Stimulated activated CD8-positive, alpha-beta memory T cell treated with anti-CD3 and anti-CD28 coated beads, Interleukin-4, amount 100 ng/mL, for 4 hours (primary cell): Measurements from ENCODE around the gene SLC8A3.

Experiments used
- DNase-seq, 2 donors: peaks; one replicate each; pipeline ENCODE4 v3.0.0-alpha.2; 2020; ENCODE audit warnings: low read depth in 2 of 2, low spot score in 1 of 2

Gene SLC8A3

GRCh38 chr14:70180718-70181117, 8.0 kb downstream of the SLC8A3 start:
- no peak for DNase-seq

GRCh38 chr14:70177081-70177800, 11.5 kb downstream of the SLC8A3 start:
- DNase-seq = no peak

- DNase-seq = no peak
These were observed 15.2 kb downstream of the SLC8A3 start for GRCh38 chr14:70173569-70173968.

- no peak for DNase-seq
These were observed 17.0 kb downstream of the SLC8A3 start for GRCh38 chr14:70171726-70172125.

DNA sequence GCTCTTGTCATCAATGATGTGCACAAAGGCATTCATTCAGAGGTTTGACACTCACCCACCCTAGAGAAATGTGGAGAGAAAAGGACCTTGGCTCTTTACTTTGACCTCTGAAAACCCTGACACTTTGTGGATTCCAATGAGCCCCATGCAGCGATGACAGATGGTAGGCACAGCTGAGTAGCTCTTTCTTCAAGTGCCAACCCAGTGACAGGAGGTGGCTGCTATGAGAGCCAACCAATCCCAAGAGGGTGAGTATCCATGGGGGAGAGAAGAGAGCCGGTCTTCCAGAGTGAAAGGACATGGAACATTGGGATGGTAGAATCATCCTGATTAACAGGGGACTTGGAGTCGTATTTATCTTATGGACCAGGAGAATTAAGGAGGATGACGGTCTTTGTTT, 17.8 kb downstream of the SLC8A3 start:
- DNase-seq = no peak

DNA sequence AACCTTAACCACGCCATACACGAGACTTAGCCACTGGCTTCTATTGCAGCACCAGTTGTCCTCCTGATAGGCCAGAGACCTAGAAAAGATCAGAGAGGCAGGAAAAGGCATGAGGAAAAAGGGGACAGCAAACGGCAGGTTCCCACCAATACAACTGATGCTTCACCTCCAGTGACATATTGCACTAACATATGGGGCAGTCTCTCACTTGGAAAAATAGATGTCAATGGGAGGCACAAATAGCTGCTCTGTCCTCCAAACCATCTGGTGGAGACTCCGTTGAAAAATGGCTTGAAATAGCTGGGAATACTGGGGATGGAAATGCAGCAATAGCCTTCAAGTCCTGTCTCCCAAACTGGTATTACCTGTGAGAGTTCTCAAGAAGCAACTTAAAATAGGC, 20.3 kb downstream of the SLC8A3 start:
- no peak for DNase-seq

- no peak for DNase-seq
These were observed 22.1 kb downstream of the SLC8A3 start for GRCh38 chr14:70166530-70167203.

GRCh38 chr14:70162358-70162757, 26.4 kb downstream of the SLC8A3 start:
- DNase-seq = no peak

DNA sequence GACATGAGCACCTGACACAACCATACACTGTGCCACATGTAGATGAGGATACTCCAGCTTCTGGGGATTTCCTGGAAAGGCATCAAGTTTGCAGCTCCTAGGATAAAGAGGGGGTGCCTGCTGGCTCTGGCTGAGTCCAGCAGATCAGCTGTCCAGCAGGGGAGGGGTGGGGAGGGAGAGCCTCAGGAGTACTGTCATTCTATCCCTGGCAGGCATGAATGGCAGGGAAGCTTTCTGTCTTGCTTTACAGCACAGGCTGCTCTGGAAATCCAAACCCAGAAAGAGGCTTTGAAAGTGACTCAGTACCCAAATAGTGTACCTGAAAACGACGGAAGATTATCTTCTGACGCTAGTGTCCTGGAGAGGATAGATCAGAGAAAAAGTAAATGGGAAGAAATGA, 32.2 kb downstream of the SLC8A3 start:
- DNase-seq = no peak

DNA sequence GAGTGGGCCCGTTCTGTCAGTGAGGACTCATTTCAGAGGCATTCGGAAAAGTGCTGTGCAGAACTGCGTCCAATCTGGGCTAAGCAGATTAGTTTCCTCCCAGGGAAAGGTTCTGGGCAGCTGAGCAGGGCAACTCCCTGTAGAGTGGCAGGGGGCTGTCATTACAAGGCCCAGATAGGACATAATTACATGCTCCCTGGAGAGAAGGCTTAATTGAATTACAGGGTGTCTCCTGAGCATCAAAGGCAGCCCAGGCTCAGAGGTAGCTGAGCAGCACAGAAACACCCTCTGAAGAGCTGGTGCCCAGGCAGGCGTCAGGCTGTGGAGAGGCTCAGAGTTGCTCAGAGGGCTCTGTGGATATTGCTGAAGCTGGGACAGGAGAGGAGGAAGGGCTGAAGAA, 36.0 kb downstream of the SLC8A3 start:
- no peak for DNase-seq

- DNase-seq = no peak
These were observed 36.7 kb downstream of the SLC8A3 start for GRCh38 chr14:70152081-70152480.

- DNase-seq = no peak
These were observed 39.1 kb downstream of the SLC8A3 start for GRCh38 chr14:70149596-70150165.

- no peak for DNase-seq
These were observed 39.7 kb downstream of the SLC8A3 start for GRCh38 chr14:70148911-70149595.

- DNase-seq = no peak
These were observed 40.4 kb downstream of the SLC8A3 start for GRCh38 chr14:70148351-70148750.

DNA sequence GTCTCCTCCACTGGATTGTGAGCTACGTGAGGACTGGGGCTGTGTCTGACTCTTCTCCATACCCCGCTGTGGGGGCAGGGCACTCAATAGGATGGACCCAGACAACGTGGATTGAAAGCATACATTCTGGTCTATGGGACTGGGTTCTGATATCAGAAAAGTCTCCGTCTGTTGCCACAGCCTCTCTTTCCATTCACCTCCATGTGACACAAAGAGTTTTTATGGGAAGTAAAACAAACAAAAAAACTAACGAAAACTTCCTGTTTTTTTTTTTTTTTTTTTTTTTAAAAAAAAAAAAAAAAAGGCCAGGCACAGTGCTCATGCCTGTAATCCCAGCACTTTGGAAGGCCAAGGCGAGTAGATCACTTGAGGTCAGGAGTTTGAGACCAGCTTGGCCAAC, 44.7 kb downstream of the SLC8A3 start:
- DNase-seq = no peak

- DNase-seq = no peak
These were observed 45.4 kb downstream of the SLC8A3 start for GRCh38 chr14:70143306-70143705.

DNA sequence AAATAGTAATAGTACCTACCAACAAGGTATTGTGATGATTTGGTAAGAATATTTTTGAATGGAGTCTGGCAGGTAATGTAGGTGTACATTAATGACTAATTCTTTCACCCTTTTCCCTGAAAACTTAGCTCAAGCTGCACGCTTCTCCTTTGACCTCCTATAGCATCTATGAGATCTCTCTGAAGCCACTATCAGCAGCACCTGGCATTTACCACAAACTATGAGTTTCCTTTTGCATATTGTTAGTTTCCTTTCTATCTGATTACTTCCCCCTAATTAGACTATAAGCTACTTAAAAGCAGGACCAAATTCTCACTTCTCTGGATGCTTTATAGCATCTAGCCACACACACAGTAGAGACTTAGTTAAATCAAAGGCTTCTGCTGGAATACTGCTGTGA, 48.1 kb downstream of the SLC8A3 start:
- DNase-seq = no peak

DNA sequence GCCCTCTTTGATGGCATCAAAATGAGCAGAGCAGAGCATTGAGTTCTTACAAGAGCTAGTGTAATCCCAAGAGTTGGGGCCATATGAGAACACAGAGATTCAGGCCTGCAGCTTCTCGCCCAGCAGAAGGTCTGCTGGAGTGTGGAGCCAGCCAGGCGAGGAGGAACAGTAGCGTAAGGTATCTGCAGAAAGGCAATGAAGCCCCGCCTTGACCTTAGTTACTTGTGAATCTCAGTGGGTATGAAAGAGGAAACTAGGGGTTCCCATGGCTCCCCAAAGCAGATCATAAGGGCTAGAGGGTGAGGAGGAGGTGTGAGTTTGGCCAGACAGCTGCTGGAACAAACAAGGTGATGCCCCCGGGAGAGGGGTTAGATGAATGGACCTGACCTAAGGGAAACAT, 49.4 kb downstream of the SLC8A3 start:
- DNase-seq = no peak

GRCh38 chr14:70137788-70138187, 51.0 kb downstream of the SLC8A3 start:
- DNase-seq = no peak

- DNase-seq = no peak
These were observed 55.3 kb downstream of the SLC8A3 start for GRCh38 chr14:70133461-70133860.

DNA sequence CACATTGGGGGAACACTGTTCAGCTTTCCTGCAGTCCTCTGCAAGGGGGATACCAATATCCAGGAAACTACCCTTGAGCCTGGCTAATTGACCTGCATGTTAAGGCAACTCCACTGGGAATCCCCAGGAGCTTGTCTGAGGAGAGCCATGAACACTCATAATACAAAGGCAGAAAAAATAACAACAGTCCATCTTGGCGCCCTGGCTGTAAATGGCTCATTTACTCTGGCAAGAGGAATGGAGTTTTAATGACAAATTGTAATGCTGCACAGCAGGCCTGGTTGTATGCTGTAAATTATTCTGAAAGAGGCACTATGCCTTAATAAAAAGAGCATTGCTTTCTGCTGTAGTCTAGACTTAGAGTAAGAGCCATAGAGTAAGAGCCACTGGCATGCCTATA, 58.3 kb downstream of the SLC8A3 start:
- no peak for DNase-seq

- no peak for DNase-seq
These were observed 61.6 kb downstream of the SLC8A3 start for GRCh38 chr14:70127186-70127585.
